Keratinocyte (primary cell): ENCODE data around the gene TEX51.

Experiments used
- CTCF ChIP-seq, 3 experiments: IDR thresholded peaks in 1 of 3; conservative IDR thresholded peaks in 1 of 3; optimal IDR thresholded peaks in 1 of 3; 2 replicates in 2 of 3; 3 replicates in 1 of 3; pipeline versions ENCODE3 to v1.5.1; 2011; ENCODE audit warnings: low read length in 3 of 3, mild to moderate bottlenecking in 3 of 3, moderate library complexity in 2 of 3, control low read depth in 1 of 3, inconsistent platforms in 1 of 3; ENCODE audit not compliant: insufficient read depth in 2 of 3; ENCODE audit errors: extremely low read depth in 1 of 3
- EZH2 ChIP-seq: IDR thresholded peaks from one replicate; pipeline ENCODE4 v1.6.1; 2012; ENCODE audit warnings: inconsistent platforms, mild to moderate bottlenecking, low read length, moderate library complexity

GRCh38 chr2:126852361-126852760, 46.3 kb upstream of the TEX51 start:
- no peak for TF ChIP-seq CTCF (optimal IDR thresholded peaks at IDR 0.05 in 1 of 3, IDR thresholded peaks at IDR 0.05 in 1 of 3, conservative IDR thresholded peaks at IDR 0.05 in 1 of 3; ENCODE audit: extremely low read depth in 1 of 3, insufficient read depth in 2 of 3, low read length in 3 of 3)
- TF ChIP-seq EZH2 = no peak
